EH (cell line): ENCODE results near the gene RASAL2.
"Not testable (repeated sequence)": the region's sequence is repeated elsewhere in the genome, so short reads cannot be mapped to it uniquely, and the experiment has no call there.

Source experiments
- DNase-seq: peaks from one replicate; pipeline ENCODE4 v3.0.0-alpha.2; 2015; ENCODE audit warnings: low read depth

RASAL2 gene

GRCh38 chr1:178388418-178389145 lies 294.7 kb downstream of the RASAL2 start:
- DNase-seq: peak; percentile 80

- peak; percentile 55 for DNase-seq
Observed at GRCh38 chr1:178389441-178389840, 295.5 kb downstream of the RASAL2 start.

GRCh38 chr1:178390280-178390679 lies 296.4 kb downstream of the RASAL2 start:
- not testable (repeated sequence) for DNase-seq

- no peak for DNase-seq
Observed at GRCh38 chr1:178393370-178393769, 299.5 kb downstream of the RASAL2 start.

- no peak for DNase-seq
Observed at GRCh38 chr1:178396789-178397188, 302.9 kb downstream of the RASAL2 start.

- peak; percentile 53 for DNase-seq
Observed at GRCh38 chr1:178397678-178398077, 303.8 kb downstream of the RASAL2 start.

GRCh38 chr1:178399177-178399728 lies 305.3 kb downstream of the RASAL2 start:
- no peak for DNase-seq

- DNase-seq: no peak
Observed at GRCh38 chr1:178405137-178405536, 311.2 kb downstream of the RASAL2 start.

- DNase-seq: no peak
Observed at GRCh38 chr1:178407215-178407614, 313.3 kb downstream of the RASAL2 start.

- no peak for DNase-seq
Observed at GRCh38 chr1:178407655-178408054, 313.8 kb downstream of the RASAL2 start.

GRCh38 chr1:178408871-178409270 lies 315.0 kb downstream of the RASAL2 start:
- peak; percentile 22 for DNase-seq

- DNase-seq: no peak
Observed at GRCh38 chr1:178409541-178409940, 315.6 kb downstream of the RASAL2 start.

- DNase-seq: no peak
Observed at GRCh38 chr1:178411756-178412399, 318.0 kb downstream of the RASAL2 start.

GRCh38 chr1:178412400-178412770 lies 318.5 kb downstream of the RASAL2 start:
- DNase-seq: no peak

- DNase-seq: peak; percentile 95
Observed at GRCh38 chr1:178417858-178418257, 324.0 kb downstream of the RASAL2 start.

GRCh38 chr1:178418284-178418955 lies 324.5 kb downstream of the RASAL2 start:
- DNase-seq: no peak

GRCh38 chr1:178434360-178434759 lies 340.5 kb downstream of the RASAL2 start:
- DNase-seq: peak; percentile 5

GRCh38 chr1:178434899-178435435 lies 341.1 kb downstream of the RASAL2 start:
- DNase-seq: no peak

GRCh38 chr1:178436899-178437298 lies 343.0 kb downstream of the RASAL2 start:
- DNase-seq: no peak

GRCh38 chr1:178438432-178438831 lies 344.5 kb downstream of the RASAL2 start:
- DNase-seq: peak; percentile 25

GRCh38 chr1:178442925-178443324 lies 349.0 kb downstream of the RASAL2 start:
- no peak for DNase-seq

- DNase-seq: no peak
Observed at GRCh38 chr1:178450871-178451270, 357.0 kb downstream of the RASAL2 start.

- DNase-seq: peak; percentile 74
Observed at GRCh38 chr1:178451529-178451928, 357.6 kb downstream of the RASAL2 start.
